ENCODE measurements around the gene EMC8. TPM values are rescaled to one million over a fixed set of nuclear protein-coding genes. Genes with fewer than 3 reads are reported as not detected.

Gene EMC8
- total and polyA plus RNA-seq, 10 of the 15 experiments (the other 5 are each of a cell fraction or from before 2014, with no cell fraction given) = 7.8 to 62.0 (median 33.5) TPM

DNA sequence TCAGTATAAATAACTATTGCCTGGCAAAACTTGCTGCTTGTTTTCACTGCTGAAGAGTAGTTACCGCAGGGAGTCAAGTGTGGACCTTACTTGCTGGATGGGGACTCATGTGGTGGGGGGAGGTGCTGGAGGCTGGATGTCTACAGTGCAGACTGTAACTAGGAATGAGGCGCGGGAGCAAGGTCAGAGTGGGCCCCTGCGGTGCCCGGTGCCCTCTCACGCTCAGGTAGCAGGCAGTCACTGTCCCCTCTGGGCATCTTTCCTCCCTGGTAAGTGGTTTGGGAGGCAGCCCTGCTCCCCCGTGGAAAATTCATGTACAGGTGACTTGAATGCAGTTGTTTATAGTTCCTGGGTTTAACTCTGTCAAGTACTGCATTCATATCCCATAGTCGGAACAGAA, 4.6 kb downstream of the EMC8 start:
- Histone ChIP-seq H3K27me3 (replicated peaks in 1 of 2; ENCODE audit: control insufficient read depth in 2 of 2, insufficient read depth in 2 of 2, low read length in 1 of 2) (no peaks in the 10 kb centered on the region), H3K79me2 (ENCODE audit: control insufficient read depth, insufficient read depth, low read length) (peaks cover 40% of the 10 kb centered on the region), H4K20me1 (ENCODE audit: control insufficient read depth, insufficient read depth) (no peaks in the 10 kb centered on the region), H3K4me1 (ENCODE audit: control insufficient read depth, insufficient read depth, low read length) (no peaks in the 10 kb centered on the region; the same call in 1 of the 2 replicates), H3K4me2 (ENCODE audit: control insufficient read depth, insufficient read depth) (no peak overlapping the region), H3K27ac (ENCODE audit: control insufficient read depth, insufficient read depth) (no peak overlapping the region), H2AFZ (ENCODE audit: control insufficient read depth, low read depth, low read length) (no peak overlapping the region), H3K9me3 (replicated peaks; ENCODE audit: control insufficient read depth, insufficient read depth, low read length) (no peaks in the 10 kb centered on the region), H3K36me3 (ENCODE audit: control insufficient read depth in 2 of 2, insufficient read depth in 2 of 2, low read length in 1 of 2) (peaks cover 7% of the 10 kb centered on the region in 2 experiments; a peak in 3 of 4 replicates), H3K4me3 (no peak overlapping the region), H3K9ac (ENCODE audit: control insufficient read depth, insufficient read depth, low read length) (no peak overlapping the region)
- ATAC-seq = no peak
- TF ChIP-seq KLF5 (IDR thresholded peaks at IDR 0.05; ENCODE audit: partially characterized antibody) (no peak), SREBF2 (IDR thresholded peaks at IDR 0.05; ENCODE audit: low read length) (no peak), IRF4 (IDR thresholded peaks at IDR 0.05; ENCODE audit: low read depth, low read length) (no peak), NR2C2 (IDR thresholded peaks at IDR 0.05; ENCODE audit: borderline replicate concordance, control insufficient read depth, insufficient read length, low read depth) (no peak)
- TF ChIP-seq, protein P1, sequence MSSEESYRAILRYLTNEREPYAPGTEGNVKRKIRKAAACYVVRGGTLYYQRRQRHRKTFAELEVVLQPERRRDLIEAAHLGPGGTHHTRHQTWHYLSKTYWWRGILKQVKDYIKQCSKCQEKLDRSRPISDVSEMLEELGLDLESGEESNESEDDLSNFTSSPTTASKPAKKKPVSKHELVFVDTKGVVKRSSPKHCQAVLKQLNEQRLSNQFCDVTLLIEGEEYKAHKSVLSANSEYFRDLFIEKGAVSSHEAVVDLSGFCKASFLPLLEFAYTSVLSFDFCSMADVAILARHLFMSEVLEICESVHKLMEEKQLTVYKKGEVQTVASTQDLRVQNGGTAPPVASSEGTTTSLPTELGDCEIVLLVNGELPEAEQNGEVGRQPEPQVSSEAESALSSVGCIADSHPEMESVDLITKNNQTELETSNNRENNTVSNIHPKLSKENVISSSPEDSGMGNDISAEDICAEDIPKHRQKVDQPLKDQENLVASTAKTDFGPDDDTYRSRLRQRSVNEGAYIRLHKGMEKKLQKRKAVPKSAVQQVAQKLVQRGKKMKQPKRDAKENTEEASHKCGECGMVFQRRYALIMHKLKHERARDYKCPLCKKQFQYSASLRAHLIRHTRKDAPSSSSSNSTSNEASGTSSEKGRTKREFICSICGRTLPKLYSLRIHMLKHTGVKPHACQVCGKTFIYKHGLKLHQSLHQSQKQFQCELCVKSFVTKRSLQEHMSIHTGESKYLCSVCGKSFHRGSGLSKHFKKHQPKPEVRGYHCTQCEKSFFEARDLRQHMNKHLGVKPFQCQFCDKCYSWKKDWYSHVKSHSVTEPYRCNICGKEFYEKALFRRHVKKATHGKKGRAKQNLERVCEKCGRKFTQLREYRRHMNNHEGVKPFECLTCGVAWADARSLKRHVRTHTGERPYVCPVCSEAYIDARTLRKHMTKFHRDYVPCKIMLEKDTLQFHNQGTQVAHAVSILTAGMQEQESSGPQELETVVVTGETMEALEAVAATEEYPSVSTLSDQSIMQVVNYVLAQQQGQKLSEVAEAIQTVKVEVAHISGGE (CRISPR knock-in tag; IDR thresholded peaks at IDR 0.05) = no peak
- RAD21 ChIA-PET (ENCODE audit: unreplicated experiment) = no interaction called here
- 100% methylated on average over 8 of the region's 8 CpGs for WGBS (ENCODE audit: insufficient coverage, insufficient replicate concordance, low lambda C conversion rate, missing lambda C conversion rate)
- FAIRE-seq = no peak
- CTCF ChIA-PET = no interaction called here
- in situ Hi-C loops (cut with MboI) (no loop called here), intact Hi-C loops (cut with micrococcal nuclease; ENCODE audit: unreplicated experiment) (no loop called here)
- SMC1A ChIA-PET (ENCODE audit: uncharacterized antibody, unreplicated experiment) = interaction anchor here (0.9 kb wide), 1 partner anchor 65 kb away, joined by 3 read pairs; no protein-coding TSS in a partner anchor
- POLR2A ChIA-PET = no interaction called here
- DNase-seq (ENCODE audit: low read depth, low spot score) = no peak
- no TSS peak for BruUV-seq (replicated peaks)

Measured in GM12878 (cell line).